GM18507 (cell line): ENCODE data around the gene MKX.
"Not testable (repeated sequence)": the region's sequence is repeated elsewhere in the genome, so short reads cannot be mapped to it uniquely, and the experiment has no call there.

Experiments used
- DNase-seq: peaks from one replicate; pipeline ENCODE4 v3.0.0; 2011; ENCODE audit warnings: low read depth; ENCODE audit not compliant: insufficient read length; ENCODE audit errors: extremely low spot score
- FAIRE-seq: peaks from 2 replicates; lab custom pipeline; 2011; peaks lifted over from hg19 to GRCh38; lab: Jason Lieb, UNC

Gene MKX

GRCh38 chr10:27699776-27700175 is 45.8 kb downstream of the MKX start:
- FAIRE-seq = no peak
- no peak for DNase-seq

- FAIRE-seq (no peak), DNase-seq (no peak)
These were observed 46.7 kb downstream of the MKX start for GRCh38 chr10:27698961-27699360.

GRCh38 chr10:27696466-27696865 is 49.2 kb downstream of the MKX start:
- FAIRE-seq (no peak), DNase-seq (no peak)

GRCh38 chr10:27695706-27696105 is 49.9 kb downstream of the MKX start:
- DNase-seq (no peak), FAIRE-seq (no peak)

GRCh38 chr10:27695088-27695487 is 50.5 kb downstream of the MKX start:
- no peak for FAIRE-seq
- no peak for DNase-seq

DNA sequence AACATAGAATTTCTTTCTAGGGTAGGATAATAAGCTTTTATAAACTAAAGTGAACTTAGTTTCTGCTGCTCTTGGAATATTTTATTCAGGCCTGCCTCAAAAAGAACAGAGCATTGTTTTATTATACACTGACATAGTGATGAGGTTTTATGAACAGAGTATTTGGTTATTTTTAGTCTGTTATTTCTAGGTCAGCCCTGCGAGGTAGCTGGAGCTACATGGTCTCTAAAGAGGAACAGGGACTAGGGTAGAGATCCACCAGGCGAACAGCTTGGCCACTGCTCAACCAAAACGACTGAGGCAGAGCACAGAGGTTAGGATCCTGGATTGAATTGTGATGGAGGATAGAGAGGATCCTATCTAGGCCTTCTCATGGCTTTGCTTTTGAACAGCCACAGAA is 53.0 kb downstream of the MKX start:
- DNase-seq = no peak
- no peak for FAIRE-seq

DNA sequence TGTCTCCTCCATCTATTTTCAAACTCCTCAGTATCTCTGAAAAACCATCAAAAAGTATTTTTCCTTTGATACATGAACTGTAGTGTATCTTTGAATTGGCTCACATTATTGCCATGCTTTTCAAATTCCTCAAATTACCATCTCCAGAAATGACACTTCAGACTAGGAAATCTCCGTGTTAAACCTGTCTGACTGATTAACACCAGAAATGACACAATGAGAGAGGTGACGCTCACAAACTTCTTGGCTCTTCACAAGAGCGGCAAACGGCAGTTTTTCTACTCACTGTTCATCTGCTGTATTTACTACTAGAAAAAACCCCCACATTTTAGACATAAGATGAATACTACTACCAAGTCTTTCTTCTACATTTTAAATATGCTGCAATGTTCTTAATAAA is 56.6 kb downstream of the MKX start:
- FAIRE-seq (no peak), DNase-seq (no peak)

- no peak for FAIRE-seq
- DNase-seq = no peak
These were observed 57.3 kb downstream of the MKX start for GRCh38 chr10:27688276-27688675.

- DNase-seq = no peak
- FAIRE-seq = no peak
These were observed 57.9 kb downstream of the MKX start for GRCh38 chr10:27687743-27688142.

- DNase-seq (no peak), FAIRE-seq (no peak)
These were observed 58.3 kb downstream of the MKX start for GRCh38 chr10:27687326-27687725.

- DNase-seq (no peak), FAIRE-seq (no peak)
These were observed 59.9 kb downstream of the MKX start for GRCh38 chr10:27685681-27686080.

DNA sequence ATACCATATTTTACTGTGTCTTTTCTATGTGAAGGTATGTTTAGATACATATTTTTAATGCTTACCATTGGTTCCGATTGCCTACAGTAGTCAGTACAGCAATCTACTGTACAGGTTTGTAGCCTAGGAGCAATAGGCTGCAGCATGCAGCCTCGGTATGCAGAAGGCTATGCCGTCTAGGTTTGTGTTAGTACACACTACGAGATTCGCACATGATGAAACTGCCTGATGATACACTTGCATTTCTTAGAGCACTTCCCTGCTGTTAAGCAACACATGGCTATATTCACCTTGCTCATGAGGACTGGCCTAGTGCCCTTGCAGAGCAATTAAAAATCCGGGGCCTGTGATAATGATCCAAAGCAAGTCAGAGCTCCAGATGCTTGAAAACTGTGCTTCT is 62.4 kb downstream of the MKX start:
- FAIRE-seq (no peak), DNase-seq (no peak)

- not testable (repeated sequence) for DNase-seq, FAIRE-seq
These were observed 63.8 kb downstream of the MKX start for GRCh38 chr10:27681795-27682194.

DNA sequence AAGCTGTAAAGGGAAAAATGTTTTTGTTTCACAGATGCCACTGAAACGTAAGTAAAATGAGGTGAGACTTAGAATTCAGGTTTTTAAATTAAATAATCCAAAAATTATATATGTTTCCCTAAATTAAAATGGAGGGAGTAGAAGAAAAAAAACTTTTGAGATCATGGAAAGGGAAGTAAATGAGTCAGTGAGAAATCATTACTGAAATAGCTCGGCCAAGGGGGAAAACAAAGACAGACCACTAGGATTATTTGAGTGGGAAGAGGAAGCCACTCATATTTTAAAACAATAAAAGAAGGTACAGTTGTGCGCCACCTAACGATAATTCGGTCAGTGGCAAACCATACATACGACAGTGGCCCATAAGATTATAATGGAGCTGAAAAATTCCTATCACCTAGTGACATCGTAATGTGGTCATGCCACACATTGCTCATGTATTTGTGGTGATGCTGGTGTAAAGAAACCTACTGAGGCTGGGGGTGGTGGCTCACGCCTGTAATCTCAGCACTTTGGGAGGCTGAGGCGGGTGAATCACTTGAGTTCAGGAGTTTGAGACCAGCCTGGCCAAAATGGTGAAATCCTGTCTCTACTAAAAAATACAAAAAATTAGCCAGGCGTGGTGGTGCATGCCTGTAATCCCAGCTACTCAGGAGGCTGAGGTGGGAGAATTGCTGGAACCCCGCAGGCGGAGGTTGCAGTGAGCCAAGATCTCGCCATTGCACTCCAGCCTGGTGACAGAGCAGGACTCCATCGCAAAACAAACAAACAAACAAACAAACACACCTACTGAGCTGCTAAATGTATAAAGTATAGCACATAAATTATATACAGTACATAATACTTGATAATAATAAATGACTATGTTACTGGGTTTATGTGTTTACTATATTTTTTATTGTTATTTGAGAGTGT is 64.7 kb downstream of the MKX start:
- no peak for FAIRE-seq
- DNase-seq = no peak

- FAIRE-seq = no peak
- DNase-seq = no peak
These were observed 65.5 kb downstream of the MKX start for GRCh38 chr10:27680006-27680557.

GRCh38 chr10:27679369-27679912 is 66.2 kb downstream of the MKX start:
- no peak for FAIRE-seq

GRCh38 chr10:27678166-27678565 is 67.5 kb downstream of the MKX start:
- no peak for FAIRE-seq
- DNase-seq = no peak

More at GRCh38 chr10:27679369-27679912, 66.2 kb downstream of the MKX start:
- no peak for DNase-seq

- FAIRE-seq = no peak
- no peak for DNase-seq
These were observed 72.6 kb downstream of the MKX start for GRCh38 chr10:27673065-27673464.

DNA sequence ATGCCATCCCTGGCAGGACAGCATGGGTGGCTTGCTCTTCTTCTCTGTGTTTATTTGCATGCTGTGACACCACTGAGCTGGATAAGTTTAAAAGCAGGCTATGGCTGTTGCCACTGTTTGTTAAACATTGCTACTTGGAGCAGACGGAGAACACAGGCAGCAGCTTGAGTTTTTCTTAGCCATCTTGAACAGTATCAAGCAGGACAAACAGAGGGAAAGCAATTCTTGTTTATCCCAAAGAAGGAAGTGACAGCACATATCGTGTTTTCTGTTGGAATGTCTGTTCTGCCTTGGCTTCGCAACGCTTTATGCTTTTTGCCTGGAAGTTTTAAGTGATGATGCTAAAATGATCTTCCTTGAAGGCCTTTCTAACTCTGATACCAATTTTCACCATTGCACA is 73.8 kb downstream of the MKX start:
- DNase-seq (no peak), FAIRE-seq (no peak)

GRCh38 chr10:27664461-27664860 is 81.2 kb downstream of the MKX start:
- DNase-seq (no peak), FAIRE-seq (no peak)

DNA sequence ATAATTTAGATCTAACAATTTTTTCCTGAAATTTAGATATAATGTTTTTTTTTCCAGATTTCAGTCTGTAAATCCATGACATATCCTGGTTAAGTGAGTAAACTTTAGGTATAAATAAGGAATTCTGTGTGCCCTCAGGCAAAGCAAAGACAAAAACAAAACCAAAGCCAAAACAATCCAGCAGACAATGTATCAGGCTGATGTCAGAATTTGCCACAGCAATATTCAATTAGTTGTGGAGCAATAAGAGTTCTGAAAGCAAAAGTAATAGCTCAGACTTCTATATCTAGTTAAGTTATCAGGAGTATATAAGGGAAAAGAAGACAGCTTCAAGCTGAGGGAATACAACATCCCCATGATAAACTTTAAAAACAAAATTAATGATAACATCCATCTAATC is 82.0 kb downstream of the MKX start:
- DNase-seq (no peak), FAIRE-seq (no peak)
